Measurements from ENCODE around the gene PSAP.

- TF ChIP-seq, protein P1, sequence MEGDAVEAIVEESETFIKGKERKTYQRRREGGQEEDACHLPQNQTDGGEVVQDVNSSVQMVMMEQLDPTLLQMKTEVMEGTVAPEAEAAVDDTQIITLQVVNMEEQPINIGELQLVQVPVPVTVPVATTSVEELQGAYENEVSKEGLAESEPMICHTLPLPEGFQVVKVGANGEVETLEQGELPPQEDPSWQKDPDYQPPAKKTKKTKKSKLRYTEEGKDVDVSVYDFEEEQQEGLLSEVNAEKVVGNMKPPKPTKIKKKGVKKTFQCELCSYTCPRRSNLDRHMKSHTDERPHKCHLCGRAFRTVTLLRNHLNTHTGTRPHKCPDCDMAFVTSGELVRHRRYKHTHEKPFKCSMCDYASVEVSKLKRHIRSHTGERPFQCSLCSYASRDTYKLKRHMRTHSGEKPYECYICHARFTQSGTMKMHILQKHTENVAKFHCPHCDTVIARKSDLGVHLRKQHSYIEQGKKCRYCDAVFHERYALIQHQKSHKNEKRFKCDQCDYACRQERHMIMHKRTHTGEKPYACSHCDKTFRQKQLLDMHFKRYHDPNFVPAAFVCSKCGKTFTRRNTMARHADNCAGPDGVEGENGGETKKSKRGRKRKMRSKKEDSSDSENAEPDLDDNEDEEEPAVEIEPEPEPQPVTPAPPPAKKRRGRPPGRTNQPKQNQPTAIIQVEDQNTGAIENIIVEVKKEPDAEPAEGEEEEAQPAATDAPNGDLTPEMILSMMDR (IDR thresholded peaks at IDR 0.05) = no peak
- TF ChIP-seq ZFX (IDR thresholded peaks at IDR 0.05; ENCODE audit: borderline replicate concordance) = no peak
Measured at GRCh38 chr10:71816936-71817618, 34.0 kb downstream of the PSAP start.
